Activated T-cell treated with anti-CD3 and anti-CD28 coated beads, Interleukin-2, amount 50 U/mL, for 24 hours (primary cell): Measurements from ENCODE around the gene RPL27.
"Not testable (repeated sequence)": the region's sequence is repeated elsewhere in the genome, so short reads cannot be mapped to it uniquely, and the experiment has no call there.

Experiments used
- DNase-seq: peaks from one replicate; pipeline ENCODE4 v3.0.0-alpha.2; 2020
- H3K27ac Mint-ChIP-seq: 2 replicates; pipeline ENCODE4 v1.8.0; 2020; ENCODE audit warnings: mild to moderate bottlenecking, mixed read lengths
- H3K27me3 Mint-ChIP-seq: 2 replicates; pipeline ENCODE4 v1.8.0; 2020; ENCODE audit warnings: mixed read lengths
- H3K36me3 Mint-ChIP-seq: 2 replicates; pipeline ENCODE4 v1.8.0; 2020; ENCODE audit warnings: low read depth, mixed read lengths
- H3K4me1 Mint-ChIP-seq: 2 replicates; pipeline ENCODE4 v1.8.0; 2020; ENCODE audit warnings: low read depth, mixed read lengths
- H3K4me3 Mint-ChIP-seq: 2 replicates; pipeline ENCODE4 v1.8.0; 2020; ENCODE audit warnings: mild to moderate bottlenecking, moderate library complexity, mixed read lengths
- H3K9me3 Mint-ChIP-seq: 2 replicates; pipeline ENCODE4 v1.8.0; 2020; ENCODE audit warnings: mixed read lengths

The RPL27 gene

GRCh38 chr17:42980766-42981397 lies 17.3 kb upstream of the RPL27 start:
- peak; percentile 71 for DNase-seq
- Mint-ChIP-seq H3K9me3 (no peaks in the 10 kb centered on the region), H3K4me3 (peak overlapping the region; percentile 99), H3K27me3 (no peaks in the 10 kb centered on the region), H3K36me3 (peaks cover 47% of the 10 kb centered on the region), H3K4me1 (peaks cover 43% of the 10 kb centered on the region), H3K27ac (peak overlapping the region; percentile 99)

GRCh38 chr17:42982266-42982665 lies 16.0 kb upstream of the RPL27 start:
- Mint-ChIP-seq H3K27me3 (no peaks in the 10 kb centered on the region), H3K36me3 (peaks cover 60% of the 10 kb centered on the region), H3K27ac (peak overlapping the region; percentile 76), H3K4me3 (peak overlapping the region; percentile 99), H3K4me1 (peaks cover 43% of the 10 kb centered on the region), H3K9me3 (no peaks in the 10 kb centered on the region)
- DNase-seq, result no peak

GRCh38 chr17:42985225-42985624 lies 13.0 kb upstream of the RPL27 start:
- no peaks in the 10 kb centered on the region for H3K27me3 Mint-ChIP-seq
- peaks cover 30% of the 10 kb centered on the region for H3K4me1 Mint-ChIP-seq
- no peak overlapping the region for H3K4me3 Mint-ChIP-seq
- DNase-seq, result no peak
- H3K36me3 Mint-ChIP-seq, result peaks cover 85% of the 10 kb centered on the region
- H3K9me3 Mint-ChIP-seq, result no peaks in the 10 kb centered on the region
- H3K27ac Mint-ChIP-seq, result no peak overlapping the region

- no peaks in the 10 kb centered on the region for H3K9me3 Mint-ChIP-seq
These were observed 9.1 kb upstream of the RPL27 start for GRCh38 chr17:42989141-42989540.

GRCh38 chr17:42989726-42990652 lies 8.2 kb upstream of the RPL27 start:
- Mint-ChIP-seq H3K4me1 (peaks cover 5% of the 10 kb centered on the region), H3K4me3 (no peak overlapping the region)

More at GRCh38 chr17:42989141-42989540, 9.1 kb upstream of the RPL27 start:
- peaks cover 10% of the 10 kb centered on the region for H3K4me1 Mint-ChIP-seq
- peaks cover 95% of the 10 kb centered on the region for H3K36me3 Mint-ChIP-seq
- no peak overlapping the region for H3K4me3 Mint-ChIP-seq
- no peak for DNase-seq
- no peak overlapping the region for H3K27ac Mint-ChIP-seq
- no peaks in the 10 kb centered on the region for H3K27me3 Mint-ChIP-seq

GRCh38 chr17:42991471-42991870 lies 6.7 kb upstream of the RPL27 start:
- H3K36me3 Mint-ChIP-seq, result peaks cover 83% of the 10 kb centered on the region
- H3K27me3 Mint-ChIP-seq, result no peaks in the 10 kb centered on the region
- H3K4me3 Mint-ChIP-seq, result no peak overlapping the region

More at GRCh38 chr17:42989726-42990652, 8.2 kb upstream of the RPL27 start:
- H3K9me3 Mint-ChIP-seq, result no peaks in the 10 kb centered on the region
- H3K36me3 Mint-ChIP-seq, result peaks cover 94% of the 10 kb centered on the region
- H3K27me3 Mint-ChIP-seq, result no peaks in the 10 kb centered on the region
- no peak for DNase-seq
- peak overlapping the region; percentile 49 for H3K27ac Mint-ChIP-seq

GRCh38 chr17:42992872-42993271 lies 5.3 kb upstream of the RPL27 start:
- no peaks in the 10 kb centered on the region for H3K27me3 Mint-ChIP-seq
- H3K9me3 Mint-ChIP-seq, result no peaks in the 10 kb centered on the region
- H3K4me1 Mint-ChIP-seq, result peaks cover 10% of the 10 kb centered on the region
- no peak for DNase-seq
- H3K27ac Mint-ChIP-seq, result no peak overlapping the region
- H3K4me3 Mint-ChIP-seq, result no peak overlapping the region
- H3K36me3 Mint-ChIP-seq, result peaks cover 71% of the 10 kb centered on the region

More at GRCh38 chr17:42991471-42991870, 6.7 kb upstream of the RPL27 start:
- no peak for DNase-seq
- Mint-ChIP-seq H3K4me1 (no peaks in the 10 kb centered on the region), H3K9me3 (no peaks in the 10 kb centered on the region), H3K27ac (no peak overlapping the region)

GRCh38 chr17:42993913-42994312 lies 4.3 kb upstream of the RPL27 start:
- DNase-seq, H3K9me3 Mint-ChIP-seq, H3K27ac Mint-ChIP-seq, H3K27me3 Mint-ChIP-seq, H3K4me3 Mint-ChIP-seq: not testable (repeated sequence)
- Mint-ChIP-seq H3K36me3 (peaks cover 68% of the 10 kb centered on the region), H3K4me1 (peaks cover 12% of the 10 kb centered on the region)

- H3K36me3 Mint-ChIP-seq, result peaks cover 68% of the 10 kb centered on the region
- peak overlapping the region; percentile 100 for H3K27ac Mint-ChIP-seq
- H3K9me3 Mint-ChIP-seq, result no peaks in the 10 kb centered on the region
- DNase-seq, result no peak
- H3K27me3 Mint-ChIP-seq, result no peaks in the 10 kb centered on the region
- H3K4me3 Mint-ChIP-seq, result peak overlapping the region; percentile 98
- peaks cover 32% of the 10 kb centered on the region for H3K4me1 Mint-ChIP-seq
These were observed 732 bp upstream of the RPL27 start for GRCh38 chr17:42997390-42997983.

GRCh38 chr17:42999003-42999525 lies 845 bp downstream of the RPL27 start:
- Mint-ChIP-seq H3K9me3 (no peaks in the 10 kb centered on the region), H3K4me1 (peaks cover 43% of the 10 kb centered on the region), H3K27ac (peak overlapping the region; percentile 100), H3K36me3 (peaks cover 68% of the 10 kb centered on the region), H3K4me3 (peak overlapping the region; percentile 98), H3K27me3 (no peaks in the 10 kb centered on the region)
- DNase-seq, result no peak

- H3K4me3 Mint-ChIP-seq, result peak overlapping the region; percentile 60
These were observed 2.7 kb downstream of the RPL27 start for GRCh38 chr17:43000894-43001293.

GRCh38 chr17:43003542-43004172 lies 5.4 kb downstream of the RPL27 start:
- Mint-ChIP-seq H3K4me1 (peaks cover 52% of the 10 kb centered on the region), H3K36me3 (peaks cover 82% of the 10 kb centered on the region)

More at GRCh38 chr17:43000894-43001293, 2.7 kb downstream of the RPL27 start:
- H3K9me3 Mint-ChIP-seq, H3K27me3 Mint-ChIP-seq, DNase-seq: not testable (repeated sequence)
- peak overlapping the region; percentile 100 for H3K27ac Mint-ChIP-seq
- H3K4me1 Mint-ChIP-seq, result peaks cover 53% of the 10 kb centered on the region
- peaks cover 73% of the 10 kb centered on the region for H3K36me3 Mint-ChIP-seq

GRCh38 chr17:43006639-43007551 lies 8.7 kb downstream of the RPL27 start, which contains the start of gene IFI35:
Gene IFI35 (plus strand): TSS chr17:43006784. CDS start chr17:43006948, 164 bp downstream.
- DNase-seq, result peak; percentile 88
- H3K9me3 Mint-ChIP-seq, result no peaks in the 10 kb centered on the region
- H3K27me3 Mint-ChIP-seq, result no peaks in the 10 kb centered on the region
- H3K4me3 Mint-ChIP-seq, result peak within 1 kb of the TSS; percentile 99
- H3K4me1 Mint-ChIP-seq, result peaks cover 49% of the 10 kb centered on the region
- H3K27ac Mint-ChIP-seq, result peak within 1 kb of the TSS; percentile 100
- peaks cover 58% of the 10 kb centered on the region for H3K36me3 Mint-ChIP-seq

More at GRCh38 chr17:43003542-43004172, 5.4 kb downstream of the RPL27 start:
- Mint-ChIP-seq H3K9me3 (no peaks in the 10 kb centered on the region), H3K4me3 (no peak overlapping the region), H3K27me3 (no peaks in the 10 kb centered on the region), H3K27ac (peak overlapping the region; percentile 100)
- no peak for DNase-seq
